Stimulated activated naive CD8-positive, alpha-beta T cell treated with anti-CD3 and anti-CD28 coated beads, Interleukin-15, amount 100 ng/mL, for 72 hours (primary cell): ENCODE data around the gene NLRP10.
"Not testable (repeated sequence)": the region's sequence is repeated elsewhere in the genome, so short reads cannot be mapped to it uniquely, and the experiment has no call there.

ENCODE experiments used
- ATAC-seq: fragments of 150-1000 bp; cut with Tn5 transposase; 2 replicates; pipeline ENCODE4 v1.10.0; 2021; ENCODE audit warnings: mild to moderate bottlenecking, moderate library complexity
- DNase-seq, 2 donors: peaks; one replicate each; pipeline ENCODE4 v3.0.0; 2021 to 2022
- H3K27ac Mint-ChIP-seq, 2 donors: one replicate each; pipeline ENCODE4 v1.8.0; 2022; ENCODE audit warnings: mild to moderate bottlenecking in 2 of 2, mixed read lengths in 2 of 2, moderate library complexity in 2 of 2
- H3K27me3 Mint-ChIP-seq: one replicate; pipeline ENCODE4 v1.8.0; 2022; ENCODE audit warnings: mixed read lengths
- H3K4me1 Mint-ChIP-seq: one replicate; pipeline ENCODE4 v1.8.0; 2022; ENCODE audit warnings: mild to moderate bottlenecking, mixed read lengths
- H3K4me3 Mint-ChIP-seq, 2 donors: one replicate each; pipeline ENCODE4 v1.8.0; 2022; ENCODE audit warnings: mild to moderate bottlenecking in 2 of 2, mixed read lengths in 2 of 2, moderate library complexity in 1 of 2
- H3K9me3 Mint-ChIP-seq, 2 donors: one replicate each; pipeline ENCODE4 v1.8.0; 2022; ENCODE audit warnings: mixed read lengths in 2 of 2

The NLRP10 gene

GRCh38 chr11:7965386-7965785 is at the start of gene NLRP10:
Gene NLRP10 (minus strand): TSS chr11:7965447. CDS start chr11:7963495, 1,952 bp downstream.
- no peak within 1 kb of the TSS for H3K4me3 Mint-ChIP-seq

DNA sequence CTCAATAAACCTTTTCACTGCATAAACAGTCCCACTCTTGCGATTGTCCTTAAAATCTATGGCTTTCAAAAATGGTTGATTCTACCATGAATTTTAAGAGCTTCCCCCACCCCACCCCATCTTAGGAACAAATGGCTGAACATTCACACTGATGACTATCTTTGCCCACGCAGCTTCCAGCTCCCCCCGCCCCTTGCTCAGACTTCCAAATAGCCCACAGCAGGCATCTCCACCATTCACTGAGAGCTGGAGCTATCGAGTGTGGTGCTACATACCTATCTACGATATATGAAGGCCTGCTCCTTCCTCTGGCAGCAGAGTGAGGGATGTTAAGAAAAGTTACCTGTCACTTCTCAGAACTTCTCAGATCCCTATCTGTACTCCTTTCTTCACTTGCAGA is 48.6 kb upstream of the NLRP10 start:
- Mint-ChIP-seq H3K4me3 (no peak overlapping the region), H3K27me3 (peaks cover 31% of the 10 kb centered on the region), H3K27ac (no peak overlapping the region), H3K9me3 (no peaks in the 10 kb centered on the region), H3K4me1 (peaks cover 7% of the 10 kb centered on the region)
- ATAC-seq (no peak), DNase-seq (no peak)

More at GRCh38 chr11:7965386-7965785, at the start of gene NLRP10:
- Mint-ChIP-seq H3K9me3 (no peaks in the 10 kb centered on the region), H3K4me1 (no peaks in the 10 kb centered on the region), H3K27me3 (peaks cover 38% of the 10 kb centered on the region), H3K27ac (no peak within 1 kb of the TSS)
- DNase-seq, result no peak
- no peak for ATAC-seq

DNA sequence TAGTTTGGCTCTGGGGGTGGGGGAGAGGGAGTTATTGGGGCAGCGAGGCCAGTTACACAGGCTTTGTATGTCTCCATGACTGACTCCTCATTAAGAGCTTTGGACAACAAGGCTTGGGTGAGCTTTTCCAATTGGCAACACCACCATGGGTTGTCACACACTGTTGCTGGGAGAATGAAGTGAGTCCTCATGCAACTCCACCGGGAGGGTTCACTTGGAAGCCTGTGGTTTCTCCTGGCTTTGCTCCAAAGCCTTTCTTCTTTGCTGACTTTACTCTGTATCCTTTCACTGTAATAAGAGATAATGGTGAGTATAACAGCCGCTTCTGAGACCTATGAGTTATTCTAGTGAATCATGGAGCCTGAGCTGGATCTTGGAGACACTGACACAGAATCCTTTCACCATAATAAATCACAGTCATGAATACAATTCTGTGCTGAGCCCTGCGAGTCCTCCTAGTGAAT is 46.8 kb upstream of the NLRP10 start:
- H3K9me3 Mint-ChIP-seq, result no peaks in the 10 kb centered on the region
- no peaks in the 10 kb centered on the region for H3K4me1 Mint-ChIP-seq
- H3K4me3 Mint-ChIP-seq, result no peak overlapping the region
- no peak overlapping the region for H3K27ac Mint-ChIP-seq
- ATAC-seq, result no peak
- no peak for DNase-seq
- peaks cover 13% of the 10 kb centered on the region for H3K27me3 Mint-ChIP-seq

- no peaks in the 10 kb centered on the region for H3K9me3 Mint-ChIP-seq
- DNase-seq, result no peak
- no peak overlapping the region for H3K4me3 Mint-ChIP-seq
- peaks cover 7% of the 10 kb centered on the region for H3K27me3 Mint-ChIP-seq
- H3K27ac Mint-ChIP-seq, result peak overlapping the region in 1 of 2 donors; percentile 28
- no peaks in the 10 kb centered on the region for H3K4me1 Mint-ChIP-seq
- ATAC-seq, result no peak
These were observed 46.1 kb upstream of the NLRP10 start for GRCh38 chr11:8011371-8011770.

- Mint-ChIP-seq H3K27me3 (no peaks in the 10 kb centered on the region), H3K4me1 (no peaks in the 10 kb centered on the region), H3K9me3 (no peaks in the 10 kb centered on the region), H3K27ac (no peak overlapping the region), H3K4me3 (no peak overlapping the region)
- ATAC-seq, result no peak
- no peak for DNase-seq
These were observed 44.6 kb upstream of the NLRP10 start for GRCh38 chr11:8009856-8010255.

DNA sequence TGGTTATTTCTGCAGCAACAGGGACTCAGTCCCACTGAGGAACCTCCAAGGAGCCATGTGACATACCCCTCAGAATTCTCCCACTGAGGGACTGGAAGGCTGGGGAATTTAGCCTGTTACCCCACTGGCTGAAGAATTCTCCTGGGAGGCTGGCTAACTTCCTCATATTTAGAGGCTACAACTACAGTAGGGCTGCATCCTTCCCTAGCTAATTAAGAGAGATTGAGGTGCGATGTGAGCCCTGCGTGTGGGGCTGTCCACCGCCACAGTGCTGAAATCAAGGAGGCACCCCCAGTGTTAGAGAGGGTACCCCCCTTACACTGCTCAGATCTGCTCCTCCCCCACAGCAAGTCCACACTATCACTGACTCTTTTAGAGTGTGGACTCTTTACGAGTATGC is 43.0 kb upstream of the NLRP10 start:
- H3K27me3 Mint-ChIP-seq, result no peaks in the 10 kb centered on the region
- ATAC-seq, result no peak
- H3K9me3 Mint-ChIP-seq, result no peaks in the 10 kb centered on the region
- DNase-seq, result no peak
- no peak overlapping the region for H3K4me3 Mint-ChIP-seq
- no peak overlapping the region for H3K27ac Mint-ChIP-seq
- H3K4me1 Mint-ChIP-seq, result no peaks in the 10 kb centered on the region

DNA sequence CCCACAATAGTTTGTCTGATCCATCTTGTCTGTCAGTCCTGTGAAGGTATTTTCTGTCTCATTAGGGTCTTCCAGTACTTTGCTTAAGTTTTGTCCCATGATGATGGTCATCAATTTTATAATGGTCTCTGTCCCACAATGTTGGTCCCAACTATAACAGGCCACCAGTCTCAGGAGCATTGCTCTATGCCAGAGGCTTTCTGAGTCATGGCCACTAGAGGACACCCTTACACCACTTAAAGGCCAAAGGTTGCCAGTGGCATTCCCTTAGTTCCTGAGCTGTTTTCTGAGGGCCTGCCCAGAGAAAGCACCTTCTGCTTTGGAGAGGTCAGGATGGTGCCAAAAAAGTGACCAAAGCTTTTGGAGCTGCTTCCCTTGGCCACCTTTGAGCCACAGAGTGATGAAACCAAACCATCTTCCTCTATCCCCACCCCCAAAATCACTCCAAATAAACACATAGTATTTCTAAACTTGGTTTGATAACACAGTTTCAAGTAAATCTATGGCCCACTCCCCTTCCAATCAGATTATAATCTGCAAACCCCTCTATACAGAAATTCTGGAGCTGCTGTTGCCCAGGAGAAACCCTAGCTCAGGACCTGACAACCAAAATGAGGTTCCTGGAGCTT is 41.2 kb upstream of the NLRP10 start:
- peak; percentile 17 to 39 for DNase-seq

DNA sequence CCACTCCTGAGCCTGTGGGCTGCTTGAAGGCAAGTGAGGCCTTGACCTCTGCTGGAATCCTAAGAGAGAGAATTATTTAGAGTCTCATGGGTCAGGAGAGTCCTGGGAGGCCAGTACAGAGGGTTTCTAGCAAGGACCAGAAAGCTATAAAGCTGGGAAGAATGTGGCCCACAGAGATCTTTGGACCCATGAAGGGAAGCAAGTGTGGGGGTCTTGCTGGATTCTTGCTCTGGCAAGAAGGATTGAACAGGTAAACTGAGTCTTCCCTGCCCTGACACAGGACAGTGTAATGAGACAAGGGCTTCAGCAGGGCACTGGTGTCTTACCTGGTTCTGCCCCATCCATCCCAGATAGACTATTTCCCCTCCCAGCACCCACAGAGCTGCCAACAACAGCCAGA is 40.3 kb upstream of the NLRP10 start:
- Mint-ChIP-seq H3K4me1 (no peaks in the 10 kb centered on the region), H3K27me3 (no peaks in the 10 kb centered on the region), H3K27ac (no peak overlapping the region), H3K4me3 (no peak overlapping the region), H3K9me3 (no peaks in the 10 kb centered on the region)
- DNase-seq (no peak), ATAC-seq (no peak)

More for the DNA sequence above, 41.2 kb upstream of the NLRP10 start:
- no peaks in the 10 kb centered on the region for H3K4me1 Mint-ChIP-seq
- H3K4me3 Mint-ChIP-seq, result no peak overlapping the region
- no peaks in the 10 kb centered on the region for H3K27me3 Mint-ChIP-seq
- peak; percentile 76 for ATAC-seq
- H3K27ac Mint-ChIP-seq, result no peak overlapping the region
- H3K9me3 Mint-ChIP-seq, result no peaks in the 10 kb centered on the region

DNA sequence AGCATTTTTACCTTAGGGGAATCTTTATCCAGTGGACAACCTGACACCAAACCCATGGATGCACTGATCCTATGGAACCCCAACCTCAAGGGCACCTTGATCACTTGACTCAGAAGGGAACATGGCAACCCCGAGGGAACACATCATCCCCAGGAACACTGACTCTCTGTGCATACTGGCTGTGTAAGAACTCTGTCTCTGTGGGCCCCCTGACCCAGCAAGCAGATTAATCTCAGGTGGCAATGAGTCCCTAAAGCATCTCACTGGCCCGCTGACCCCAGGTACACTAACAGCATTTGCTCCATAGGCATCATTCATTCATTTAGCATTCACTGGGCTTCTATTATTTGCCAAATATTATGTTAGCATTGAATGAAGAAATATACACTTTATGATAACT is 38.8 kb upstream of the NLRP10 start:
- Mint-ChIP-seq H3K27ac (peak overlapping the region in 1 of 2 donors; percentile 72), H3K27me3 (no peaks in the 10 kb centered on the region), H3K4me1 (no peaks in the 10 kb centered on the region), H3K9me3 (no peaks in the 10 kb centered on the region), H3K4me3 (no peak overlapping the region)
- ATAC-seq (no peak), DNase-seq (no peak)

DNA sequence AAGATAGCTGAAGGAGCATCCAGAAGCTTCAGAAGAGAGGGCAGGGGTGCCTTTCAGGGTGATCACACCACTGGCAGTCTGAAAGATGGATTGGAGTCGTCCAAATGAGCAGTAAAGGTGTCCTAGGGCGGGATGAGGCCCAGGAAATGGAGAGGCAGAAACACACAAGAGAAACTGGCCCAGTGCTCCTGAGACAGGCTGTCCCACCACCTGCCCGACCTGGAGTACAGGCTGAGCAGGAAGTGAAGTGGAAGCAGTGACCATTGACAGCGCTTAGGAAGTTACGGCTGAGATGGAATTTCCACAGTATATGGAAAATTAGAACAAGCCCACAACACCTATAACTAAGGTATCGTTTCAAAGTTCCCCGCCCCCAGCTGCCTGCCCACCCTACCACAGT is 37.9 kb upstream of the NLRP10 start:
- Mint-ChIP-seq H3K9me3 (no peaks in the 10 kb centered on the region), H3K4me3 (no peak overlapping the region), H3K4me1 (no peaks in the 10 kb centered on the region), H3K27ac (no peak overlapping the region), H3K27me3 (no peaks in the 10 kb centered on the region)
- ATAC-seq (no peak), DNase-seq (no peak)

DNA sequence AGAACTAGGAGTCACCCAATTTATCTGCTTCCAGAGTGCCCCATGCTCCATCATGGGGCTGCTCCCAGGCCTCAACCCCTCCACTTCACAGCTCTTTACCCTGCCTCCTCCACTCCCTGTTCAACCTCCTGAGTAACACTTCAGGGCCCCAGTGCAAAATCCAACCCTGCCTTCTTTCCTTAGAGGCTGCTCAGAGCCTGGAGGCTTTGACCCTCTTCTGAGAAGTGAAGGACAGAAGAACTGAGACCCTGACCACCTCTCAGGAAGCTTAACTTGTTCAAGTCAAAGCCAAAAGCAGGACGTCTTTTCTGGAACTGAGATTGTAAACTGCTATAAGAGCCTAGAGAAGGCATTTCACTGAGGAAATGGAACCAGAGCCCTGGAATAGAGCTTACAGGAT is 37.4 kb upstream of the NLRP10 start:
- DNase-seq (no peak), ATAC-seq (no peak)
- H3K27ac Mint-ChIP-seq, result no peak overlapping the region
- H3K9me3 Mint-ChIP-seq, result no peaks in the 10 kb centered on the region
- H3K27me3 Mint-ChIP-seq, result no peaks in the 10 kb centered on the region
- H3K4me3 Mint-ChIP-seq, result no peak overlapping the region
- no peaks in the 10 kb centered on the region for H3K4me1 Mint-ChIP-seq

- Mint-ChIP-seq H3K27me3 (no peaks in the 10 kb centered on the region), H3K9me3 (no peaks in the 10 kb centered on the region), H3K4me3 (no peak overlapping the region), H3K27ac (no peak overlapping the region), H3K4me1 (no peaks in the 10 kb centered on the region)
- DNase-seq (no peak), ATAC-seq (no peak)
These were observed 35.1 kb upstream of the NLRP10 start for GRCh38 chr11:8000390-8000789.

DNA sequence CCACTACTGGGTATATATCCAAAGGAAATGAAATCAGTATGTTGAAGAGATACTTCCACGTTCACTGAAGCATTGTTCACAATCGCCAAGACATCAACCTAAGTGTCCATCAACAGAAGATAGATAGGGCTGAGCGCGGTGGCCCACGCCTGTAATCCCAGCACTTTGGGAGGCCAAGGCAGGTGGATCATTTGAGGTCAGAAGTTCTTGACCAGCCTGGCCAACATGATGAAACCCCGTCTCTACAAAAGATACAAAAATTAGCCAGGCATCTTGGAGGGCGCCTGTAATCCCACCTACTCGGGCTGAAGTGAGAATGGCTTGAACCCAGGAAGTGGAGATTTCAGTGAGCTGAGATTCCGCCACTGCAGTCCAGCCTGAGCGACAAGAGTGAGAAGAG is 34.5 kb upstream of the NLRP10 start:
- Mint-ChIP-seq H3K27me3 (no peaks in the 10 kb centered on the region), H3K4me3 (no peak overlapping the region), H3K27ac (no peak overlapping the region), H3K9me3 (no peaks in the 10 kb centered on the region), H3K4me1 (no peaks in the 10 kb centered on the region)
- ATAC-seq, result no peak
- no peak for DNase-seq

DNA sequence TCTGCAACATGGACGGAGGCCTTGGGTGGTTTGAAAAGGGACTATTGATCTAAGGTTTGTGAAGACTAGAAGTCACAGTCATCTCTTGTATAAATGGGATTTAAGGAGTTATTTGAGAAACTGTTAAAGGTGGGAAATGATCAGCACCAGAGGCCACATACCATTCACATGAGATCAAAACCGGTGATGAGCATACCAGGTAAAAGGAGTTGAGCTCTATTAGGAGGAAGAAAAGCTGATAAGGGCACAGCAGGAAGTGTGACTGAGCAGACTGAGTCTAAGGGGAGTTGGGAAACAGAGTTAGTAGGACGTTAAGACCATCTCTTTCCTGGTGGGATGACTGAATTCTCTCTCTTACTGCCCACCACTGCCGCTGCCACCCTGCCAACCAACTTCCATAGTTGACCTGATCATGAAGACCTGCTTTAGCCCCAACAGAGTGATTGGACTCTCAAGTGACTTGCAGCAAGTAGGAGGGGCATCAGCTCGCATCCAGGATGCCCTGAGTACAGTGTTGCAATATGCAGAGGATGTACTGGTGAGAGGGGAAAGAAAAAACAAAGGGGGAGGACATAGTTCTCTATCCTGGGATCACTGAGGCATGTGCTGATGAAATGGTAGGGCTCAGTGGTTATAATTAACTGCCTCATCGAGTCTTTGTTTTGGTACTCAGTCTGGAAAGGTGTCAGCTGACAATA is 29.5 kb upstream of the NLRP10 start:
- DNase-seq (no peak), ATAC-seq (no peak)
- Mint-ChIP-seq H3K4me3 (no peak overlapping the region), H3K4me1 (peaks cover 6% of the 10 kb centered on the region), H3K27me3 (no peaks in the 10 kb centered on the region), H3K27ac (peak overlapping the region in 1 of 2 donors; percentile 4), H3K9me3 (no peaks in the 10 kb centered on the region)

- Mint-ChIP-seq H3K4me1 (peaks cover 41% of the 10 kb centered on the region), H3K27ac (peak overlapping the region; percentile 99 to 100)
- peak; percentile 24 for ATAC-seq
These were observed 22.3 kb upstream of the NLRP10 start for GRCh38 chr11:7987560-7987883.

DNA sequence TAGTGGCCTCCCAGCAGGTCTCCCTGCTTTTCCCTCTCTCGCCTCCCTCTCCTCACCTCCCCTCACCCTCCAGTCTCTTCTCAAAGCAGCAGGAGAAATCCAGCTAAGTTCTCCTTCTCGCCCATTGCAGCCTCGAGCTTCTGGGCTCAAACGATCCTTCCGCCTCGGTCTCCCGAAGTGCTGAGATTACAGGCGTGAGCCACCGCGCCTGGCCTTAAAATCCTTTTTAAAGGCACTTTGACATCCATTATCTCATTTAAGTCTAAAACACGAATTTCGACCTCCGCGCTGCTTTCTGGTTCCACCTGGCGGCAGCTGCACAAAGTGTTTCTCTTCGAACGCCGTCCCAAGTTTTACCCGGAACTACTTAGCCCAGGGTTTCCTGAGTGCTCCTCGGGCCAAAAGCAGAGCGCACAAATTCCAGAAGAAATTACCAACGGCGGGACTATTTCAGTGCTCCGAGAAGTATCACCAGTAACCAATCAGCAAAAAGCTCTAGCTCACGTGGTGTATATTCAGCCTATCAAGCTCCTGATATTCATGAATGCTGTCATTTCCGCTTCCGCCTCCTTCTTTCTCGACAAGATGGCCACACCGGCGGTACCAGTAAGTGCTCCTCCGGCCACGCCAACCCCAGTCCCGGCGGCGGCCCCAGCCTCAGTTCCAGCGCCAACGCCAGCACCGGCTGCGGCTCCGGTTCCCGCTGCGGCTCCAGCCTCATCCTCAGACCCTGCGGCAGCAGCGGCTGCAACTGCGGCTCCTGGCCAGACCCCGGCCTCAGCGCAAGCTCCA is 21.7 kb upstream of the NLRP10 start, which contains the start of gene EIF3F:
EIF3F (plus strand) TSS at position 570 of the 792 bp plus-strand sequence; CDS start at position 586, 16 bp downstream.
- peak; percentile 98 for ATAC-seq
- Mint-ChIP-seq H3K9me3 (no peaks in the 10 kb centered on the region), H3K27me3 (no peaks in the 10 kb centered on the region), H3K27ac (peak within 1 kb of the TSS; percentile 99 to 100), H3K4me1 (peaks cover 41% of the 10 kb centered on the region), H3K4me3 (peak within 1 kb of the TSS; percentile 99)
- peak; percentile 86 to 94 for DNase-seq

More at GRCh38 chr11:7987560-7987883, 22.3 kb upstream of the NLRP10 start:
- H3K27me3 Mint-ChIP-seq, DNase-seq, H3K9me3 Mint-ChIP-seq: not testable (repeated sequence)
- H3K4me3 Mint-ChIP-seq, result peak overlapping the region; percentile 99
